ENCODE results near the gene ANKFN1.

ANKFN1 gene

GRCh38 chr17:56449176-56449575 lies 295.9 kb downstream of the ANKFN1 start:
- no peak for DNase-seq

GRCh38 chr17:56451629-56452028 lies 298.4 kb downstream of the ANKFN1 start:
- DNase-seq = no peak

GRCh38 chr17:56452461-56452860 lies 299.2 kb downstream of the ANKFN1 start:
- no peak for DNase-seq

DNA sequence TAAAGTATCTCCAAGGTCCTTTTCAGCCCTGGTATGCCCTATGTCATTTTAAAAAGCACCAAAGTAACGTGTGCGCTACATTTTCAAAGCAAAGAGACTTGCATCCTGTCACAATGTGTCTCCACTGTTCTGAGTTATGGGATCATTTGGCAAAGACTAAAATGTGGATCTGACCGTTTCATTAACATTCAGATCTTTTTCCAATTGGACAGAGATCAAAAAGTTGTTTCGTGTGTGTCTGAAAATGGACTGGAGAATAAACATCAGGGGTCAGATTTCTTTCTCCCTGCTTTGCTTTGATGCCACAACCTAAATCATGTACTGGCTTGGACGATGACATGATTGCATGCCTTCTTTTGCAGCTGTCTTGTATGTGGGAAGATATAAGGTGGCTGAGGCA lies 304.2 kb downstream of the ANKFN1 start:
- no peak for DNase-seq

- no peak for DNase-seq
Measured at GRCh38 chr17:56465886-56466285, 312.6 kb downstream of the ANKFN1 start.

DNA sequence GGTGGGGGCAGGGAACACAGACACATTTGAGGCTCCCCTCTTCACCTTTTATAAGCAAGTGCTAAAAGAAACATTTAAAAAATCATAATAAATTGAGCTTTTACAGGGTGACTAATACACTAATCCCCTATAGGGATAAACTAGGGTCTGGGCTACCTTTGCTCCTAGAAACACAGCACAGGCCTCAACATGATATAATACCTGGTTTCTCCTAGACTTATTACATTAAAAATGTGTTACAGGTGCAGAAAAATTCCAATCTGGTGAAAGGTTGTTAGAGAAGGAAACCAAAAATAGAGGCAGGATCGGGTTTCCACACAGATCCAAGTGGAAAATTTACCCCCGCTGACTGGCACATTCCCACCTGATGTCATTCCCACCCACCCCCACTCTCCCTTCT lies 315.6 kb downstream of the ANKFN1 start:
- DNase-seq = no peak

GRCh38 chr17:56471696-56472095 lies 318.4 kb downstream of the ANKFN1 start:
- DNase-seq = no peak

- DNase-seq = no peak
Measured at GRCh38 chr17:56475116-56475515, 321.8 kb downstream of the ANKFN1 start.

- no peak for DNase-seq
Measured at GRCh38 chr17:56478836-56479447, 325.7 kb downstream of the ANKFN1 start.

DNA sequence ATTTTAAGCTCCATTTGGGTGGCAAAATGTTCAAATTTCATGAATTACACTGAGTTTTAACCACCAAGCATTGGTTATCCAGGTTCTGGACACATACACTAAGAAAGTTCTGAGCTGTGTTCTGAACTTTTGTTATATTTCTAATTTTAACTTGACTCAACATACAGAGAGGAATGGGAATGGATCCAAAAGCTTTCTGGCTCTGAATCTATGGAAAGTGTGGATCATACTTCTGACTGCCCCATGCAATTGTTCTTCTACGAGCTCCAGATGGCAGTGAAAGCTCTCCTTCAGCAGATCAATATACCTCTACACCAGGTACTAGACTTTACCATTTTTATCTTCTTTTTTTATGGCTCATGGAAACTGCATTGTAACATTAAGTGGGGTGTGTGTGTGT lies 327.2 kb downstream of the ANKFN1 start:
- no peak for DNase-seq

- DNase-seq = no peak
Measured at GRCh38 chr17:56481659-56482058, 328.4 kb downstream of the ANKFN1 start.

- DNase-seq = no peak
Measured at GRCh38 chr17:56482229-56482628, 329.0 kb downstream of the ANKFN1 start.

DNA sequence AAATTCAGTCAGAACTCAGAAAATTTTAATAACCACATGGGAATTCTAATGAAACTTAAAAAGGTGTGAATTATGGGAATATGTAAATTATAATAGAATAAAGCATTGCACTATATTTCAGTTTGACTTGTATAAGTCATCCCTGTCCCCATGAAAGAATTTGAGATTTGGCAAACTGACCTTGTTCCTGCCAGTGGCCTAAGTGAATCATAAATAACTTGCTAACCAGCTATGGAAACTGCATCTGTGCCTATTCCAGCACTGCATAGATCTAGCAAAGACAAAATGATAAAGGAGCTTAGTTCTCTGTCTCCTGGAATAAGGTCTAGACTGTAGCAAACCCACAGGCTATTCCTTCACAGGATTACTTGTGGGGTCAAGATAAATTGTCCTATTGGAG lies 333.5 kb downstream of the ANKFN1 start:
- no peak for DNase-seq

GRCh38 chr17:56488800-56489199 lies 335.5 kb downstream of the ANKFN1 start:
- DNase-seq = no peak

DNA sequence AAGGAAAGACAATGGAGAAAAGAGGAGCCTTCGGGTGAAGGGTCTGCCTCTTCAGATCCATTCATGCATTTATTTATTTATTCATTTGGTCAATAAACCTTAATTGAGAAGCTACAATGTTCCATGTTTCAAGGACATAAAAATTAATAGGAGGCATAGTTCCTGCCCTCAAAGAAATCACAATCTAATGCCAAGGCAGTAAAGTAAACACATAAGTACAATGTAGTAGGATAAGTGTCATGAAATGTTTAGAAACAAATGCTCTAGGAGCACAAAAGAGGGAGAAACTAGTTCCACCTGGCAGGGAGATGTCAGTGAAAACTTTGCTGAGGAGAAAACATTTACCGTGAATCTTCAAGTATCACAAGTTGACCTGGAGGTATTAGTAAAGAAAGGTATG lies 336.7 kb downstream of the ANKFN1 start:
- DNase-seq = no peak

GRCh38 chr17:56495556-56495955 lies 342.3 kb downstream of the ANKFN1 start:
- DNase-seq = no peak

- DNase-seq = no peak
Measured at GRCh38 chr17:56497132-56497531, 343.9 kb downstream of the ANKFN1 start.

- DNase-seq = no peak
Measured at GRCh38 chr17:56499799-56500388, 346.6 kb downstream of the ANKFN1 start.

DNA sequence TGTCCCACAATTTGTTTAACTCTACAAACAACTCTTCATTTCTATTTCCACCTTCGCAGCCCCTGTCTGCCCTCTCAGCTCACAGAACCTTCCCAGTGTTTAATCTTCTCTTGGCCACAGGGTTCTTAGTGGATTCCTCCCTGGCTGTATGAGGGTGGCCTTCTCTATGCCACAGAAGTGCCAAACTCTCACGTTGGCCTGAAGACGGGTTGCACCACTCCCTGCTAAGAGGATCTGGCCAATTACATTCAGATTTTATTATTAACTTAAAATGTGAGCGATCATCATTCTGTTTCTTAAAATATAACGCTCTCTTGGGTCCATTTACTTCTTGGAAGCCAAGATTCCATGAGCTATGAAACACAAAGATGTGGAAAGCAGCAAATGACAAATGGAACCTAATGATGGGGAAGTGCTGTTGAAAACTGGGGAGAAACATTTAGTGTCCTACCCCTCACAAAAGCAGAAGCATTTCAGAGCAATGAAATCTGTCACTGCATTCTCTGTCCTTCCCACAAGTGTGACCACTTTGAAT lies 348.9 kb downstream of the ANKFN1 start:
- DNase-seq = no peak

DNA sequence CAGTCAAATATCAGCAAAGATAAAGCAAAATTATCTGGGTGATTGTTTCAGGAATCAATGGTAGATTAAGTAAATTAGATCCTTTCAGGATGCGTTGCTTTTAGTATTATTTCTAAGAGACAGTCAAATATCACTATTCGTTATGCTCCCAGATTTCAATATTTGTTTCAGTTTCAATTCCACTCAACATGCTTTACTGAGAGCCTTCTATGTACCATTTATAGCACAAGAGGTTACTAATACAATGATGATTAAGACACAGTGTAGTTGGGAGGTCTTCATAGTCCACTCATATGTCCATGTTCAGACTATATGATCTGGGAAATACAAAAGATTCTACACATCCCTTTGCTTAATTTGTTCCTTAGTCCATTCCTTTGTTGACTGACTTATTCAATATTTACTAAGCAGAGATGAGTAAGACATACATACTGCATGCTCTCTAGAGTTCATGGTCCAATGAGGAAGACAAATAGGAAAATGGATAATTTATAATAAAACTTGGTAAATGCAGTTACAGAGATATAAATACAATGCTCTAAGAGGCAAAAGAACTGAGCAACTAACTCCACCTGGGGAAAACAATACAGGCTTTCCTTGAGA lies 352.0 kb downstream of the ANKFN1 start:
- no peak for DNase-seq

DNA sequence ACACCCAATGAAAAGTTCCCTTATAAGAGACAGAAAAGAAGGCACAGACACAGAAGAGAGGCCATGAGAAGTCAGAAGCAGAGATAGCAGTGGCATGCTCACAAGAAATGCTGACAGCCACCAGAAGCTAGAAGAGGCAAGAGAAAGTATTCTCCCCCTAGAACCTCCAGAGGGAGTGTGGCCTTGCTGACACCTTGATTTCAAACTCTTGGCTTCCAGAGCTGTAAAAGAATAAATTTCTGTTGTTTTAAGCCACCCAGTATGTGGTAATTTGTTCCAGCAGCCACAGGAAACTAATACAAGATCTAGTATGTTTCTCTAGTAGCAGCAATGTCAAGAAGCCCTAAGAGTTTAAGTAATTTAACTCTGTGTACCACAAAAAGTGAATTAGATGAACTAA lies 353.1 kb downstream of the ANKFN1 start:
- DNase-seq = no peak

DNA sequence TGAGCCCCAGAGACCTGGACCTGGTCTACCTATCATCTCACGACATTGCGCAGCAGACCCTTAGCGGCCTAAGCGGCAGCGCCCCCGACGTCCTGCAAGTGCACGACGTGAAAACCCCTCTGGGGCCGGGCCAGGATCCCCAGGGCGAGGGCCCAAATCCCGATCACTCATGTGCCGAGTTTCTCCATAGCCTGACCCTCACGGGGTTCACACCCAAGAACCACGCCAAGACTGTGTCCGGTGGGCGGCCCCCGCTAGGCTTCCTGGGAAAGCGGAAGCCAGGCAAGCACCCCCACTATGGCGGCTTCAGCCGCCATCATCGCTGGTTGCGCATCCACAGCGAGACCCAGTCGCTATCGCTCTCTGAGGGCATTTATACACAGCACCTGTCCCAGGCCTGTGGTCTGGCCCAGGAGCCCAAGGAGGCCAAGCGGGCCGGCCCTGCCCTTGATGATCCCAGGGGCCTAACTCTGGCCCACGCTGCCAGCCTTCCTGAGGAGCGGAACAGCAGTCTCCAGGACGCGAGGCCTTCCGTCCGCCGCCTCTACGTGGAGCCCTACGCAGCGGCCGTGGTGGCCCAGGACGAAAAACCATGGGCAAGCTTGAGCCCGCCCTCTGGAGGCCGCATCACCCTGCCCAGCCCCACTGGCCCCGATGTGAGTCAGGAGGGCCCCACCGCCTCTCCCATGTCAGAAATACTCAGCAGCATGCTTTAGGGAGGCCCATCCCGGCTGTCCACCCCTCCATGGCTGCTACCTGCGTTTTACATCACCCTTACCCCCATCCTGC lies 357.5 kb downstream of the ANKFN1 start:
- DNase-seq = no peak

GRCh38 chr17:56514264-56514663 lies 361.0 kb downstream of the ANKFN1 start:
- DNase-seq = no peak

GRCh38 chr17:56514899-56515298 lies 361.6 kb downstream of the ANKFN1 start:
- no peak for DNase-seq
